Body of pancreas (tissue), 4 donors: ENCODE measurements around the gene TRIM10. TPM values are rescaled to one million over a fixed set of nuclear protein-coding genes. Genes with fewer than 3 reads are reported as not detected.

ENCODE experiments used
- ATAC-seq: fragments of 150-250 bp; one replicate; pipeline ENCODE4 v1.9.1; 2016
- DNase-seq, 4 donors: peaks; one replicate each; pipeline ENCODE4 v3.0.0-alpha.2; 2019
- H3K27ac ChIP-seq, 4 donors: fragments of 200-600 bp; sonication (generic); 1 replicate in 3 of 4; 2 replicates in 1 of 4; pipeline versions ENCODE4 v1.5.1 to v1.6.1; 2016 to 2019; ENCODE audit warnings: mild to moderate bottlenecking in 1 of 4, mixed read lengths in 1 of 4, moderate library complexity in 1 of 4
- H3K27me3 ChIP-seq, 2 donors: fragments of 200-600 bp; sonication (generic); one replicate each; pipeline ENCODE4 v1.6.0; 2016; ENCODE audit warnings: mild to moderate bottlenecking in 1 of 2
- H3K36me3 ChIP-seq, 2 donors: fragments of 200-600 bp; sonication (generic); replicated peaks in 1 of 2; 2 replicates each; pipeline ENCODE4 v1.5.1; 2016; ENCODE audit warnings: low read depth in 2 of 2; ENCODE audit not compliant: insufficient read depth in 1 of 2
- H3K4me1 ChIP-seq: fragments of 200-600 bp; sonication (generic); one replicate; pipeline ENCODE4 v1.6.0; 2016
- H3K4me3 ChIP-seq, 2 donors: fragments of 200-600 bp; sonication (generic); 1 replicate in 1 of 2; 2 replicates in 1 of 2; pipeline ENCODE4 v1.5.1; 2016 to 2019
- H3K9me3 ChIP-seq, 3 donors: fragments of 200-600 bp; sonication (generic); 1 replicate in 2 of 3; 2 replicates in 1 of 3; pipeline ENCODE4 v1.5.1; 2016
- CTCF ChIP-seq, 7 experiments: fragments of 450-650 bp in 4 of 7; fragments of 200-600 bp in 3 of 7; sonication (generic) in 3 of 7; IDR thresholded peaks; one replicate each; pipeline ENCODE4 v1.5.1; 2016 to 2019; ENCODE audit warnings: antibody characterized with exemption in 7 of 7
- POLR2A ChIP-seq, 3 donors: fragments of 450-650 bp; IDR thresholded peaks; one replicate each; pipeline ENCODE4 v1.6.1; 2016; ENCODE audit warnings: antibody characterized with exemption in 3 of 3, mild to moderate bottlenecking in 2 of 3
- WGBS, 2 donors: methylation state at CpG; one replicate each; pipeline ENCODE4 v1.1.5; 2017; 5-methylcytosine and 5-hydroxymethylcytosine counted together
- intact Hi-C: fragments of 100-400 bp; cut with DNase I; formaldehyde crosslinking; loops from one replicate; pipeline ENCODE4 v1.15.1; 2023
- total RNA-seq, 2 donors: library from RNA; depleted of rRNA; stranded (reverse); fragments of >200 nt; gene quantifications; one replicate each; pipeline ENCODE4 v1.1.0, GENCODE V29; 2016

Gene TRIM10
- total RNA-seq, 2 donors from 2014 or later = not detected

- no peak overlapping the region for H3K4me3 ChIP-seq
- H3K4me1 ChIP-seq = peaks cover 10% of the 10 kb centered on the region
- WGBS, 2 donors = 17 to 26% methylated on average over 16 of the region's 16 CpGs
- DNase-seq (peak; percentile 74 to 88 (median 81)), ATAC-seq (peak; percentile 93)
- no peaks in the 10 kb centered on the region for H3K36me3 ChIP-seq
- intact Hi-C loops = no loop called here
- no peaks in the 10 kb centered on the region for H3K9me3 ChIP-seq
- no peak overlapping the region for H3K27ac ChIP-seq
- peaks cover 0 to 24% of the 10 kb centered on the region in 2 donors for H3K27me3 ChIP-seq
- TF ChIP-seq CTCF (IDR thresholded peaks at IDR 0.05) (peak; percentile 94 to 99 (median 98)), POLR2A (IDR thresholded peaks at IDR 0.05) (no peak)
These were observed 29.8 kb downstream of the TRIM10 start for GRCh38 chr6:30130887-30131862.

GRCh38 chr6:30130179-30130679, 30.8 kb downstream of the TRIM10 start:
- Histone ChIP-seq H3K4me1 (peaks cover 10% of the 10 kb centered on the region), H3K27ac (no peak overlapping the region), H3K27me3 (peaks cover 0 to 24% of the 10 kb centered on the region in 2 donors), H3K9me3 (no peaks in the 10 kb centered on the region), H3K4me3 (no peak overlapping the region), H3K36me3 (no peaks in the 10 kb centered on the region)
- ATAC-seq = no peak
- intact Hi-C loops = no loop called here
- TF ChIP-seq POLR2A (IDR thresholded peaks at IDR 0.05) (no peak), CTCF (IDR thresholded peaks at IDR 0.05) (no peak)
- 52% methylated on average over 4 of the region's 4 CpGs for WGBS, 2 donors
- no peak for DNase-seq

GRCh38 chr6:30129265-30130178, 31.5 kb downstream of the TRIM10 start:
- intact Hi-C loops = no loop called here
- H3K27ac ChIP-seq = no peak overlapping the region

More at GRCh38 chr6:30129265-30130178, 31.5 kb downstream of the TRIM10 start:
- no peak for DNase-seq
- Histone ChIP-seq H3K4me1 (peaks cover 10% of the 10 kb centered on the region), H3K36me3 (no peaks in the 10 kb centered on the region), H3K27me3 (peaks cover 0 to 24% of the 10 kb centered on the region in 2 donors), H3K9me3 (no peaks in the 10 kb centered on the region), H3K4me3 (no peak overlapping the region)
- no peak for ATAC-seq
- no peak for TF ChIP-seq POLR2A (IDR thresholded peaks at IDR 0.05)
- TF ChIP-seq CTCF (IDR thresholded peaks at IDR 0.05) = no peak
- 54 to 59% methylated on average over 10 of the region's 10 CpGs for WGBS, 2 donors
